Subcutaneous adipose tissue (tissue), 4 donors: ENCODE data around the gene SULT4A1. TPM values are rescaled to one million over a fixed set of nuclear protein-coding genes. Genes with fewer than 3 reads are reported as not detected.

Source experiments
- total RNA-seq, 4 donors: library from RNA; depleted of rRNA; stranded (reverse); fragments of >200 nt; gene quantifications; one replicate each; pipeline ENCODE4 v1.1.0, GENCODE V29; 2016
- TF ChIP-seq, protein P1 (sequence below): fragments of 450-650 bp; IDR thresholded peaks from one replicate; pipeline ENCODE4 v1.5.1; 2016; ENCODE audit warnings: low read depth, mild to moderate bottlenecking, control low read depth, antibody characterized with exemption, moderate library complexity

Gene SULT4A1
- total RNA-seq, 4 donors from 2014 or later, result 0.98 TPM; not detected in 3

GRCh38 chr22:43802897-43803495, 59.3 kb downstream of the SULT4A1 start:
- TF ChIP-seq, protein P1, sequence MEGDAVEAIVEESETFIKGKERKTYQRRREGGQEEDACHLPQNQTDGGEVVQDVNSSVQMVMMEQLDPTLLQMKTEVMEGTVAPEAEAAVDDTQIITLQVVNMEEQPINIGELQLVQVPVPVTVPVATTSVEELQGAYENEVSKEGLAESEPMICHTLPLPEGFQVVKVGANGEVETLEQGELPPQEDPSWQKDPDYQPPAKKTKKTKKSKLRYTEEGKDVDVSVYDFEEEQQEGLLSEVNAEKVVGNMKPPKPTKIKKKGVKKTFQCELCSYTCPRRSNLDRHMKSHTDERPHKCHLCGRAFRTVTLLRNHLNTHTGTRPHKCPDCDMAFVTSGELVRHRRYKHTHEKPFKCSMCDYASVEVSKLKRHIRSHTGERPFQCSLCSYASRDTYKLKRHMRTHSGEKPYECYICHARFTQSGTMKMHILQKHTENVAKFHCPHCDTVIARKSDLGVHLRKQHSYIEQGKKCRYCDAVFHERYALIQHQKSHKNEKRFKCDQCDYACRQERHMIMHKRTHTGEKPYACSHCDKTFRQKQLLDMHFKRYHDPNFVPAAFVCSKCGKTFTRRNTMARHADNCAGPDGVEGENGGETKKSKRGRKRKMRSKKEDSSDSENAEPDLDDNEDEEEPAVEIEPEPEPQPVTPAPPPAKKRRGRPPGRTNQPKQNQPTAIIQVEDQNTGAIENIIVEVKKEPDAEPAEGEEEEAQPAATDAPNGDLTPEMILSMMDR, result no peak

GRCh38 chr22:43800970-43801369, 61.3 kb downstream of the SULT4A1 start:
- TF ChIP-seq, protein P1, result no peak

DNA sequence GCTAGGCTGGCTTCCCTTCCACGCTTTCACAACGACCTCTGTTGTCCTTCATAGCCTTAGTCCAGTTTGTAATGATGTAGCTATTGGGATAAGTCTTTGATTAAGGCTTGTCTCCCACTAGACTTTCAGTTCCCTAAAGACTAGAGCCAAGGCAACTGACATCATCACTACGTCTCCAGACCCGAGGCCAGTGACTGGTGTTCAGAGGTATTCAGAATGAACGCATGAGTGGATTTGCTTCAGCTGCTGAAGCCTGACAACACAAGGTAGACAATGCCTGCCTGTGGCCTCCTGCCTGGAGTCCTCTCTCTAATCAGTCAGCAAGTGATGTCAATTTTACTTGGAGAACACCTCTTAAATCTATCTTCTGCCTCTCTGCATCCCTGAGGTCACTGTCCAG, 63.8 kb downstream of the SULT4A1 start:
- TF ChIP-seq, protein P1, result no peak

GRCh38 chr22:43796567-43796966, 65.7 kb downstream of the SULT4A1 start:
- TF ChIP-seq, protein P1, result no peak

- TF ChIP-seq, protein P1, result no peak
Observed at GRCh38 chr22:43795320-43795719, 67.0 kb downstream of the SULT4A1 start.

DNA sequence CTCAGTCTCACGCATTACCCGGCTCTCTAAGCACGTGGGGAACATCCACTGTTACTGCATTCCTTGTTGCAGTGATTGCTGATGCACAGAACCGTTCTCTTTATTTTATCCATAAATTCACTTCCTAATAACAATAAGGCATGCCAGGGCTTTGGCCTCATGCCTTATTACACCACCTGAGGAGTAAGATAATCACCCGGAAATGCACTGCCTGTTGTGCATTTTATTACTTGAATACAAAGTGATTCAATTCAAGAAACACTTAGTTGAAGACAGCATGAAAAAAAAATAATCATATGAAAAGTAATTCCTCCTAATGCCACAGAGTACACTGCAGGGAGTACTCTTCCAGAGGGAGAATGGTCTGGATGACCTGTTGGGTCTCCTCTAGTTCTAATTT, 69.4 kb downstream of the SULT4A1 start:
- TF ChIP-seq, protein P1, result no peak

- TF ChIP-seq, protein P1, result no peak
Observed at GRCh38 chr22:43789452-43789851, 72.9 kb downstream of the SULT4A1 start.
